ENCODE measurements around the gene TSPYL1. TPM values are rescaled to one million over a fixed set of nuclear protein-coding genes. Genes with fewer than 3 reads are reported as not detected.

The TSPYL1 gene
- total RNA-seq, 2 donors from 2014 or later: 73.4 to 80.6 TPM

- Mint-ChIP-seq H3K27me3 (ENCODE audit: insufficient read depth) (no peaks in the 10 kb centered on the region), H3K9me3 (peaks cover 13% of the 10 kb centered on the region), H3K27ac (no peak overlapping the region), H3K4me3 (no peak overlapping the region), H3K4me1 (no peaks in the 10 kb centered on the region), H3K36me3 (ENCODE audit: low read depth) (no peaks in the 10 kb centered on the region)
- no peaks in the 10 kb centered on the region for H3K27me3 ChIP-seq (ENCODE audit: control insufficient read depth, insufficient read depth, low read length, poor library complexity, severe bottlenecking)
- peaks cover 15% of the 10 kb centered on the region for H3K9me3 ChIP-seq (ENCODE audit: control insufficient read depth, low read length)
- H3K9ac ChIP-seq (ENCODE audit: extremely low read depth, low read length, poor library complexity, severe bottlenecking): no peak overlapping the region
- no peak for TF ChIP-seq CTCF (conservative IDR thresholded peaks at IDR 0.05)
- H3K27ac ChIP-seq (ENCODE audit: low read depth, low read length): no peak overlapping the region
- no peak for DNase-seq
- H3K4me3 ChIP-seq (ENCODE audit: low read length): no peak overlapping the region
- H3K4me1 ChIP-seq (ENCODE audit: control insufficient read depth, insufficient read depth, low read length): no peaks in the 10 kb centered on the region
- no peaks in the 10 kb centered on the region for H3K36me3 ChIP-seq (ENCODE audit: control insufficient read depth, insufficient read depth, low read length)
Measured at GRCh38 chr6:116298973-116299372, 19.2 kb upstream of the TSPYL1 start.

GRCh38 chr6:116298273-116298672, 18.5 kb upstream of the TSPYL1 start:
- no peak for TF ChIP-seq CTCF (conservative IDR thresholded peaks at IDR 0.05)

GRCh38 chr6:116292553-116292952, 12.8 kb upstream of the TSPYL1 start:
- H3K9me3 Mint-ChIP-seq: peaks cover under 1% of the 10 kb centered on the region
- 100% methylated on average over 1 of the region's 1 CpG for WGBS, 2 experiments (ENCODE audit: insufficient coverage in 1 of 2, insufficient read length in 1 of 2)
- Histone ChIP-seq H3K4me1 (ENCODE audit: control insufficient read depth, insufficient read depth, low read length) (no peaks in the 10 kb centered on the region), H3K27me3 (ENCODE audit: control insufficient read depth, insufficient read depth, low read length, poor library complexity, severe bottlenecking) (no peaks in the 10 kb centered on the region), H3K4me3 (ENCODE audit: low read length) (no peak overlapping the region), H3K9me3 (ENCODE audit: control insufficient read depth, low read length) (peaks cover under 1% of the 10 kb centered on the region), H3K36me3 (ENCODE audit: control insufficient read depth, insufficient read depth, low read length) (no peaks in the 10 kb centered on the region), H3K9ac (ENCODE audit: extremely low read depth, low read length, poor library complexity, severe bottlenecking) (no peak overlapping the region), H3K27ac (ENCODE audit: low read depth, low read length) (no peak overlapping the region)
- H3K36me3 Mint-ChIP-seq (ENCODE audit: low read depth): no peaks in the 10 kb centered on the region
- no peak for TF ChIP-seq CTCF (conservative IDR thresholded peaks at IDR 0.05)
- H3K27ac Mint-ChIP-seq: no peak overlapping the region
- DNase-seq: no peak
- H3K4me1 Mint-ChIP-seq: no peaks in the 10 kb centered on the region
- no peak overlapping the region for H3K4me3 Mint-ChIP-seq
- H3K27me3 Mint-ChIP-seq (ENCODE audit: insufficient read depth): no peaks in the 10 kb centered on the region

More at GRCh38 chr6:116298273-116298672, 18.5 kb upstream of the TSPYL1 start:
- Mint-ChIP-seq H3K4me1 (no peaks in the 10 kb centered on the region), H3K9me3 (peaks cover 13% of the 10 kb centered on the region), H3K36me3 (ENCODE audit: low read depth) (no peaks in the 10 kb centered on the region), H3K4me3 (no peak overlapping the region), H3K27me3 (ENCODE audit: insufficient read depth) (no peaks in the 10 kb centered on the region), H3K27ac (no peak overlapping the region)
- no peak overlapping the region for H3K4me3 ChIP-seq (ENCODE audit: low read length)
- no peaks in the 10 kb centered on the region for H3K4me1 ChIP-seq (ENCODE audit: control insufficient read depth, insufficient read depth, low read length)
- peaks cover 15% of the 10 kb centered on the region for H3K9me3 ChIP-seq (ENCODE audit: control insufficient read depth, low read length)
- no peak overlapping the region for H3K9ac ChIP-seq (ENCODE audit: extremely low read depth, low read length, poor library complexity, severe bottlenecking)
- no peaks in the 10 kb centered on the region for H3K36me3 ChIP-seq (ENCODE audit: control insufficient read depth, insufficient read depth, low read length)
- H3K27me3 ChIP-seq (ENCODE audit: control insufficient read depth, insufficient read depth, low read length, poor library complexity, severe bottlenecking): no peaks in the 10 kb centered on the region
- no peak overlapping the region for H3K27ac ChIP-seq (ENCODE audit: low read depth, low read length)
- no peak for DNase-seq
- 89 to 96% methylated on average over 3 of the region's 3 CpGs for WGBS, 2 experiments (ENCODE audit: insufficient coverage in 1 of 2, insufficient read length in 1 of 2)

All from endodermal cell (in vitro differentiated cells).